ENCODE measurements around the gene SORCS3. TPM values are rescaled to one million over a fixed set of nuclear protein-coding genes. Genes with fewer than 3 reads are reported as not detected.

Gene SORCS3
- total and polyA plus RNA-seq, 9 of the 15 experiments (the other 6 are each of a cell fraction or from before 2014, with no cell fraction given), result not detected

- TF ChIP-seq NEUROD1 (IDR thresholded peaks at IDR 0.05; ENCODE audit: borderline replicate concordance, low read depth, low read length, partially characterized antibody), result no peak
- TF ChIP-seq SP2 (IDR thresholded peaks at IDR 0.05; ENCODE audit: extremely low read depth, low read depth, low read length, poor library complexity, severe bottlenecking), result no peak
These were observed 544.1 kb downstream of the SORCS3 start (continued) for GRCh38 chr10:105185161-105185560.

GRCh38 chr10:105187243-105187642 is 546.2 kb downstream of the SORCS3 start:
- Histone ChIP-seq H3K9me3 (replicated peaks; ENCODE audit: control insufficient read depth, insufficient read depth, low read depth, low read length) (no peaks in the 10 kb centered on the region), H3K27ac (ENCODE audit: extremely low read depth, low read depth, low read length) (no peak overlapping the region), H3K9me1 (ENCODE audit: control insufficient read depth, insufficient read depth, low read length) (no peaks in the 10 kb centered on the region), H3K27me3 (ENCODE audit: control insufficient read depth in 2 of 2, insufficient read depth in 2 of 2, low read length in 2 of 2) (no peaks in the 10 kb centered on the region), H3K4me2 (ENCODE audit: insufficient read depth, low read length) (no peak overlapping the region), H3K9ac (ENCODE audit: insufficient read depth in 1 of 2, low read depth in 2 of 2, low read length in 2 of 2) (no peak overlapping the region), H3K36me3 (ENCODE audit: control insufficient read depth, insufficient read depth, low read length) (no peaks in the 10 kb centered on the region), H3K4me3 (no peak overlapping the region), H2AFZ (ENCODE audit: low read depth, low read length) (no peak overlapping the region), H3K4me1 (replicated peaks in 1 of 2; ENCODE audit: control insufficient read depth in 2 of 2, insufficient read depth in 2 of 2, low read length in 2 of 2) (no peaks in the 10 kb centered on the region), H4K20me1 (replicated peaks; ENCODE audit: control insufficient read depth, insufficient read depth, low read length) (no peaks in the 10 kb centered on the region), H3K79me2 (ENCODE audit: control insufficient read depth, insufficient read depth, low read length) (no peaks in the 10 kb centered on the region)
- intact Hi-C loops (cut with micrococcal nuclease), result no loop called here
- in situ Hi-C loops (cut with MboI), result no loop called here
- ChIA-PET CTCF (ENCODE audit: low intra/inter-chr PET ratio) (no interaction called here), POLR2A (no interaction called here)
- WGBS (ENCODE audit: insufficient coverage, low coverage, missing lambda C conversion rate), result 0% methylated on average over 3 of the region's 3 CpGs
- FAIRE-seq (no peak), ATAC-seq (no peak), DNase-seq (ENCODE audit: extremely low read depth in 1 of 4, low spot score in 3 of 4) (no peak)
- BruUV-seq (replicated peaks), result no TSS peak
- no peak for TF ChIP-seq POLR2B (IDR thresholded peaks at IDR 0.05; ENCODE audit: low read depth, partially characterized antibody)
- TF ChIP-seq ZNF239 (CRISPR knock-in tag; IDR thresholded peaks at IDR 0.05), result no peak
- TF ChIP-seq ZNF830 (CRISPR knock-in tag; IDR thresholded peaks at IDR 0.05), result no peak
- TF ChIP-seq TGIF2 (CRISPR knock-in tag; IDR thresholded peaks at IDR 0.05), result no peak
- no peak for TF ChIP-seq SRSF9 (IDR thresholded peaks at IDR 0.05; ENCODE audit: borderline replicate concordance, low read depth, low read length)
- TF ChIP-seq CBFA2T3 (IDR thresholded peaks at IDR 0.05), result no peak
- no peak for TF ChIP-seq ZNF134 (CRISPR knock-in tag; conservative IDR thresholded peaks at IDR 0.05)
- no peak for TF ChIP-seq ELK3 (CRISPR knock-in tag; IDR thresholded peaks at IDR 0.05)
- no peak for TF ChIP-seq HOXB6 (CRISPR knock-in tag; IDR thresholded peaks at IDR 0.05; ENCODE audit: borderline replicate concordance)
- no peak for TF ChIP-seq MYBL2 (IDR thresholded peaks at IDR 0.05; ENCODE audit: low read depth)
- TF ChIP-seq MYBL2 (CRISPR knock-in tag; IDR thresholded peaks at IDR 0.05; ENCODE audit: borderline replicate concordance), result no peak
- no peak for TF ChIP-seq ZNF449 (CRISPR knock-in tag; IDR thresholded peaks at IDR 0.05)
- no peak for TF ChIP-seq RNF219 (CRISPR knock-in tag; IDR thresholded peaks at IDR 0.05)
- TF ChIP-seq ADNP (tag; IDR thresholded peaks at IDR 0.05), result no peak
- no peak for TF ChIP-seq RBM25 (IDR thresholded peaks at IDR 0.05; ENCODE audit: low read depth, low read length, severe bottlenecking)
- no peak for TF ChIP-seq SRSF3 (IDR thresholded peaks at IDR 0.05; ENCODE audit: insufficient read depth, low read length)
- no peak for TF ChIP-seq ZNF507 (tag; conservative IDR thresholded peaks at IDR 0.05)

All from K562 (cell line).